Measurements from ENCODE around the gene GPR85. TPM values are rescaled to one million over a fixed set of nuclear protein-coding genes. Genes with fewer than 3 reads are reported as not detected.
A peak's percentile ranks its signal among the peaks of the same experiment; 100 is the strongest.
"Not testable (repeated sequence)": the region's sequence is repeated elsewhere in the genome, so short reads cannot be mapped to it uniquely, and the experiment has no call there.

GPR85 gene
- total RNA-seq, 1 experiment from 2014 or later, result 0.65 TPM

DNA sequence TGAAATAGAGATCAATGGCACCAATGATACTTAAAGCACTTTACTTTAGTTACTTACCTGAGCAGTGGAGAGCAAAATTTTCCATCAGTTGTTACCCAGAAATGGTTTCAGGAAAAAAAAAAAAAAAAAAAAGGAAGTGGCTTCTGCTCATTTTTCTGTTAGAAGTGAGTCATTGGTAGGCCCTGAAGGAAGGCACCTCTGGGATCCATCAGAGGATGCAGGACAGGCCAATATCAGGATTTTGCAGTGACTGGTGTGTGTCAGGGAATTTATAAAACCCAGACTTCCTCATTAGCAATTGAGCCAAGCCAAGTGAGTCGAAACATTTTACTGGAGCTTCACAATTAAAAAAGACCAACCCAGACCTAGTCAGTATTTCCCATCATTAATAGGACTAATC lies 34.0 kb upstream of the GPR85 start:
- Histone ChIP-seq H3K9me2 (ENCODE audit: insufficient read depth) (no peaks in the 10 kb centered on the region), H3K4me3 (no peak overlapping the region), H4K20me1 (ENCODE audit: insufficient read depth) (no peaks in the 10 kb centered on the region), H3K79me2 (ENCODE audit: low read depth) (0 out of 2 replicates have a peak, but pooled peaks cover 3% of the 10 kb centered on the region), H3K4me2 (no peak overlapping the region), H3F3A (ENCODE audit: insufficient read depth, low read depth) (no peaks in the 10 kb centered on the region), H3K36me3 (ENCODE audit: low read depth) (no peaks in the 10 kb centered on the region), H3K4me1 (replicated peaks; ENCODE audit: insufficient read depth) (peaks cover 7% of the 10 kb centered on the region), H2AFZ (no peak overlapping the region), H3K9me3 (ENCODE audit: insufficient read depth, low read depth) (no peaks in the 10 kb centered on the region), H3K27me3 (ENCODE audit: insufficient read depth, low read depth) (no peaks in the 10 kb centered on the region), H3K27ac (no peak overlapping the region)
- ChIA-PET CTCF (no interaction called here), POLR2A (ENCODE audit: unreplicated experiment) (no interaction called here)
- BruUV-seq (replicated peaks), result no TSS peak
- TF ChIP-seq EZH2 (IDR thresholded peaks at IDR 0.05; ENCODE audit: low read depth), result no peak
- TF ChIP-seq, protein P1, sequence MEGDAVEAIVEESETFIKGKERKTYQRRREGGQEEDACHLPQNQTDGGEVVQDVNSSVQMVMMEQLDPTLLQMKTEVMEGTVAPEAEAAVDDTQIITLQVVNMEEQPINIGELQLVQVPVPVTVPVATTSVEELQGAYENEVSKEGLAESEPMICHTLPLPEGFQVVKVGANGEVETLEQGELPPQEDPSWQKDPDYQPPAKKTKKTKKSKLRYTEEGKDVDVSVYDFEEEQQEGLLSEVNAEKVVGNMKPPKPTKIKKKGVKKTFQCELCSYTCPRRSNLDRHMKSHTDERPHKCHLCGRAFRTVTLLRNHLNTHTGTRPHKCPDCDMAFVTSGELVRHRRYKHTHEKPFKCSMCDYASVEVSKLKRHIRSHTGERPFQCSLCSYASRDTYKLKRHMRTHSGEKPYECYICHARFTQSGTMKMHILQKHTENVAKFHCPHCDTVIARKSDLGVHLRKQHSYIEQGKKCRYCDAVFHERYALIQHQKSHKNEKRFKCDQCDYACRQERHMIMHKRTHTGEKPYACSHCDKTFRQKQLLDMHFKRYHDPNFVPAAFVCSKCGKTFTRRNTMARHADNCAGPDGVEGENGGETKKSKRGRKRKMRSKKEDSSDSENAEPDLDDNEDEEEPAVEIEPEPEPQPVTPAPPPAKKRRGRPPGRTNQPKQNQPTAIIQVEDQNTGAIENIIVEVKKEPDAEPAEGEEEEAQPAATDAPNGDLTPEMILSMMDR (conservative IDR thresholded peaks at IDR 0.05), result no peak
- intact Hi-C loops (cut with micrococcal nuclease; ENCODE audit: unreplicated experiment), result no loop called here
- no peak for DNase-seq

DNA sequence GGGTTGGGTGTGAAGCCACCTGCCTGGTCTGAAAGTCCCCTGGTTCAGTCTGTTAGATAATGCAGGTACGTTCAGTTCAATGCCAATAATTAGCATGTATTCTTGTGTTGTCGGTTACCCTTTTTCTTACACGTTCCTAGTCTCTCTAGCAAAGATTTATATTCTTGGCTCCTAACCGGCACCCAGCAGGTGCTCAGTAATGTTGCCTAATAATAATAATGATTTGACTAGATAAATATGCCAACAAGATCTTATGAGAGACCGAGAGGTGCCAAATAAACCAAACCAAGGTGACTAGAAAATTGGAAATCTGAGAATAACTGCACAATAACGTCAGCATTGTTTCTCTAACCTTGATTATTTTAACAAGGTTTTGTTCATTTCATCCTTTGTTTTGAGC lies 32.8 kb upstream of the GPR85 start:
- H3F3A ChIP-seq (ENCODE audit: insufficient read depth, low read depth), result no peaks in the 10 kb centered on the region
- H3K79me2 ChIP-seq (ENCODE audit: low read depth), result 0 out of 2 replicates have a peak, but pooled peaks cover 3% of the 10 kb centered on the region
- no peaks in the 10 kb centered on the region for H3K27me3 ChIP-seq (ENCODE audit: insufficient read depth, low read depth)
- no peaks in the 10 kb centered on the region for H3K9me3 ChIP-seq (ENCODE audit: insufficient read depth, low read depth)
- no peaks in the 10 kb centered on the region for H4K20me1 ChIP-seq (ENCODE audit: insufficient read depth)
- peaks cover 7% of the 10 kb centered on the region for H3K4me1 ChIP-seq (replicated peaks; ENCODE audit: insufficient read depth)
- intact Hi-C loops (cut with micrococcal nuclease; ENCODE audit: unreplicated experiment), result no loop called here
- no TSS peak for BruUV-seq (replicated peaks)
- H2AFZ ChIP-seq, result peak overlapping the region; percentile 96
- DNase-seq, result no peak
- H3K36me3 ChIP-seq (ENCODE audit: low read depth), result no peaks in the 10 kb centered on the region
- H3K27ac ChIP-seq, result no peak overlapping the region
- H3K4me3 ChIP-seq, result no peak overlapping the region
- TF ChIP-seq, protein P1 (conservative IDR thresholded peaks at IDR 0.05), result no peak
- no peak for TF ChIP-seq EZH2 (IDR thresholded peaks at IDR 0.05; ENCODE audit: low read depth)
- H3K9me2 ChIP-seq (ENCODE audit: insufficient read depth), result no peaks in the 10 kb centered on the region
- H3K4me2 ChIP-seq, result peak overlapping the region; percentile 79; the same call in 1 of the 2 replicates
- ChIA-PET POLR2A (ENCODE audit: unreplicated experiment) (no interaction called here), CTCF (no interaction called here)

DNA sequence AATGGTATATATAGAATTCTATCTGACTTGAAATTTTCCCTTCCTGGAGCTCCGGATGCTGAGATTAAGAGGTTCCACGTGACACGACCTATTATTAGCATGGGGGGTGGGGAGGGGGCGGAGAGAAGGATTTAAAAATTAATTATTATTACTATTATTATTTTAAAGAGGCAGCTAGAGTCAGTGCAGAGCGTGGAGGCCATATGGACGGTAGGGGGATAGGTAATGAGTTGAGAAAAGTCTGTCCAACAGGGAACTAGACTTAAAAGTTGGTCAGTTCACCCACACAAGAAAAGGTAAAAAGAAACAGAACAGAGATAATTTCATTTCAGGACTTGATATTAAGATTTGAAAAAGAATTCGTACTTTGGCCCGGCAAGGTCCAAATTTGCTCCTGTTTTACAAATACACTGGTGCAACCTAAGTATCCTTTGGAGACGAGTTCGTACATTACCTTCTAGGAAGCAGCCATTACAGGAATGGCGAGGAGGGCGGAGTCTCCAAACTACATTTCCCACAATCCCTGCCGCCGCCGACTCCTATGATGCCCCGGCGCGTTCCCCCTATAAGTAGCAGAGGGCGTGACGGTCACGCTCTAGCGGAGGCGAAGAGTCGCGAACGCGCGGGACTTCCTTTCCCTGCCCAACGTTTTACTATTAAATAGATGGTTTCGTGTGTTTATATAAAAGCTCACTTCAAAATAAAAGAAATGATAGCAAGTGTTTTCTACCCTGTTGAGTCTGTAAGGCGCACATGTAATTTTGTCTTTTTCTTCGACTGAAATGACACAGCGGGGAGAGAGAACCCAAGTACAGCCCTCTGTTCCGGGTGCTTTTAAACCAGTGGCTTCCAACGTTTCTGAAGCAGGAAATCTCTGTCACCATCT lies 31.7 kb upstream of the GPR85 start, which contains the start of gene SMIM30:
Gene SMIM30 (minus strand): TSS at position 481 of the 886 bp plus-strand sequence. CDS start 976 bp downstream, outside the sequence.
- no peaks in the 10 kb centered on the region for H3K36me3 ChIP-seq (ENCODE audit: low read depth)
- H3K9me2 ChIP-seq (ENCODE audit: insufficient read depth), result no peaks in the 10 kb centered on the region
- H3K4me1 ChIP-seq (replicated peaks; ENCODE audit: insufficient read depth), result peaks cover 7% of the 10 kb centered on the region
- DNase-seq, result peak; percentile 70 to 85
- no peaks in the 10 kb centered on the region for H3K9me3 ChIP-seq (ENCODE audit: insufficient read depth, low read depth)
- BruUV-seq (replicated peaks), result TSS peak; percentile 87
- no peak for TF ChIP-seq EZH2 (IDR thresholded peaks at IDR 0.05; ENCODE audit: low read depth)
- TF ChIP-seq, protein P1 (conservative IDR thresholded peaks at IDR 0.05), result no peak
- ChIA-PET CTCF (no interaction called here), POLR2A (ENCODE audit: unreplicated experiment) (interaction anchor here (0.6 to 0.7 kb wide), 2 partner anchors 66 to 180 kb away, joined by 4 to 10 read pairs; no protein-coding TSS in a partner anchor)
- H3K27ac ChIP-seq, result no peak within 1 kb of the TSS
- no peaks in the 10 kb centered on the region for H3F3A ChIP-seq (ENCODE audit: insufficient read depth, low read depth)
- intact Hi-C loops (cut with micrococcal nuclease; ENCODE audit: unreplicated experiment), result no loop called here
- H3K4me2 ChIP-seq, result peak within 1 kb of the TSS; percentile 79
- 0 out of 2 replicates have a peak, but pooled peaks cover 3% of the 10 kb centered on the region for H3K79me2 ChIP-seq (ENCODE audit: low read depth)
- H4K20me1 ChIP-seq (ENCODE audit: insufficient read depth), result no peaks in the 10 kb centered on the region
- no peaks in the 10 kb centered on the region for H3K27me3 ChIP-seq (ENCODE audit: insufficient read depth, low read depth)
- H2AFZ ChIP-seq, result peak within 1 kb of the TSS; percentile 96
- peak within 1 kb of the TSS; percentile 64 for H3K4me3 ChIP-seq

DNA sequence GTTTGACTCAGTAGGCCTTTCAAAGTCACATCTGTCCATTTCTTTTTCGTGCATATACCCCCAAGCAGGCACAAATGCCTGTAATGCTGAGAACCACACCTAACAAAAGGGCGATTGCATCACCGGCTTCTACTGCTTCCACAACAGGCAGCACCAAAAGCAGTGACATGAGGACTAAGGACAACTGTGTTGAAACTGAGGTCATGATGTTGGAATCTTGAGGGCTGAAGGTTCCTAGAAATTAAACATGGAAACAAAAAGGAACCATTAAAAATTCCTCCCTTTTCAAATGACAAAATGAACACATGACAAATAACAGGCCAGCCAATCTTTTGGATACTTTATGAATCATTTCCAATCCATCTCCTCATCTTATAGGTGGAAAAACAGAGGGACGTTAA lies 30.7 kb upstream of the GPR85 start:
- H3F3A ChIP-seq (ENCODE audit: insufficient read depth, low read depth); H3K9me3 ChIP-seq (ENCODE audit: insufficient read depth, low read depth); DNase-seq; H3K9me2 ChIP-seq (ENCODE audit: insufficient read depth); H3K27me3 ChIP-seq (ENCODE audit: insufficient read depth, low read depth); H4K20me1 ChIP-seq (ENCODE audit: insufficient read depth); BruUV-seq (replicated peaks); intact Hi-C loops (cut with micrococcal nuclease; ENCODE audit: unreplicated experiment); H3K79me2 ChIP-seq (ENCODE audit: low read depth); CTCF ChIA-PET; H3K27ac ChIP-seq; H3K36me3 ChIP-seq (ENCODE audit: low read depth); H3K4me1 ChIP-seq (replicated peaks; ENCODE audit: insufficient read depth): not testable (repeated sequence)
- POLR2A ChIA-PET (ENCODE audit: unreplicated experiment), result interaction anchor here (0.6 kb wide), 1 partner anchor 67 kb away, joined by 10 read pairs; no protein-coding TSS in a partner anchor
- Histone ChIP-seq H3K4me2 (peak overlapping the region; percentile 79), H3K4me3 (peak overlapping the region; percentile 64), H2AFZ (peak overlapping the region; percentile 96)

All from PC-9 (cell line).